MV-4-11 (cell line): Measurements from ENCODE around the gene PDIA6.

Source experiments
- DNase-seq: peaks from one replicate; lab custom pipeline; 2025; lab: John Stamatoyannopoulos, UW

Gene PDIA6

DNA sequence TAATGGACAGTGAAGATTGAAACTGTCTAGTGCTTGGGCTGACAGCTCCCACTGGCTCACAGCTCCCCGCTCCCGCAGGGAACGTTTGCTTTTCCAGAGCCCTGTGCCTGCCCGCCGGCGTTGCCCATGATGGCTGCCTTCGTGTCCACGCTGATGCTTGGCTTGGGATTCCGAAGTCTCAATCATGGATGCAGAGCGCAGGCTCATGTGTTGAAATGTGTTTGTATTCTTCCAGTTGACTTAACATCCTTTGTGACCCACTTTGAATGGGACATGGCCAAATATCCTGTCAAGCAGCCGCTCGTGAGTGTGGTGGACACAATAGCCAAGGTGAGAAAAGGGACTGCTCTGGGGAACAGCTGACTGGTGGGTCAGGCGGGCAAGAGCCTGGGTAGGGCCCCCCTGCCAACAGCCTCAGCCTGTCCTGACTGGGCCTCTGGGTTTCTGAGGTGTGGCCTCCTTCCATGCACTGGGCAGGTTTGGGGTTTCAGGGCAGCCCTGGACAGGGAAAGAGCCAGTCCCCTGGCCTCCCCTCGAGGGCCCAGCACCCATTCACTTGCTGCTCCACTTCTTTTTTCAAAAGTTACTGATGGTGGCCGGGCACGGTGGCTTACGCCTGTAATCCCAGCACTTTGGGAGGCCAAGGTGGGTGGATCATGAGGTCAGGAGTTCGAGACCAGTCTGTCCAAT is 48.3 kb downstream of the PDIA6 start:
- DNase-seq, result no peak

DNA sequence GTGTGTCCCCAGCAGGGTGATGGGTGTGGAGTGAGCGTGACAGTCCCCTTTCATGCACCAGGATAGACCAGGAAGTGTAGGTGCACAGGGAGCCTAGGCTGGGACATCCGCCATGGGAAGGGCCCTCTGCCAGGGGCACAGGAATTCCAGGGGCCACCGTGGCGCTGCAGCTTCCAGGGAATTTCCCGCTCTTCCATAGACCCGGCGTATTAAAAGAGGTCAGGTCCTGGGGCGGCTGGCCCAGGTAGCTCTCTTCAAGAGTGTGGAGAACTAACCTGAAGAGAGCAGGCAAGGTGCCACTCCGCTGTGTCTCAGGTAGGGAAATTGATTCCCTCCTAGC is 49.2 kb downstream of the PDIA6 start:
- no peak for DNase-seq

DNA sequence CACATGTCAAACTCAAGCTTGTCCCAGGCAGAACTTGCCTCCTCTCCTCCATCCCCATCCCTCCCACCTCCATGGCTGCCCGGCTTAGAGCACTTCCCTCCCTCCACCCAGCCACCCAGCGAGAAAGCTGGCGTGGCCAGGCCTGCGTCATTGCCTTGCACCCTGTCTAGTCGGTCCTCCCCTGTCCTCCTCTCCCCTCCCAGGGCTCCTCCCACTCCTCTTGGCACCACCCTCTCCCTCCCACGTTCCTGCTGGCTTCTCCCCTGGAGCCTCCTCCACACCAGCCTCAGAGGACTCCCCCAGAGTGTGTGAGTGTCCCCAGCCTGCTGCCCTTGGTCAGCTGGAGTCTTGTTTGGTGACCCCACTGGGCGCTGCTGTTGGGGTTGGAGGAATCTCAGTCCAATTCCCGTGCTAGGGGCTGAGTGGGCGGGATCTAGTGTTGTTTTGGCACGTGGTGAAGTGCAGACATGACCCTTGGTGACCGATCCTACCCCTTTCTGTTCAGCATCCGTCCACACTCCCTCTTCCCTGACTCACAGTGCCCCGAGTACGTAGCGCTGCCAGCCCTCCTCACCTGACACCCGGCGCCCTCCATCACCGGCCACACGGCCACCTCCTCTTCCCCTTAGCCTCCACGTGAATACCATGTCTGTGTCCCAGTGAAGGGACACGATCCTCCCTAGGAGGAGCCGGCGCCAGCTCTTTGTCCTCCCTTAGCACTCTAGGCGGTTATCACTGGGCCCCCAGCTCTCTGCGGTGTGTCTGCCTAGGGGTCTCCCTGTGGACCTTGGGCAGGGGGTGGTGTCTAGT is 49.7 kb downstream of the PDIA6 start:
- DNase-seq, result no peak

- DNase-seq, result no peak
Observed at GRCh38 chr2:10761591-10761990, 51.0 kb downstream of the PDIA6 start.

DNA sequence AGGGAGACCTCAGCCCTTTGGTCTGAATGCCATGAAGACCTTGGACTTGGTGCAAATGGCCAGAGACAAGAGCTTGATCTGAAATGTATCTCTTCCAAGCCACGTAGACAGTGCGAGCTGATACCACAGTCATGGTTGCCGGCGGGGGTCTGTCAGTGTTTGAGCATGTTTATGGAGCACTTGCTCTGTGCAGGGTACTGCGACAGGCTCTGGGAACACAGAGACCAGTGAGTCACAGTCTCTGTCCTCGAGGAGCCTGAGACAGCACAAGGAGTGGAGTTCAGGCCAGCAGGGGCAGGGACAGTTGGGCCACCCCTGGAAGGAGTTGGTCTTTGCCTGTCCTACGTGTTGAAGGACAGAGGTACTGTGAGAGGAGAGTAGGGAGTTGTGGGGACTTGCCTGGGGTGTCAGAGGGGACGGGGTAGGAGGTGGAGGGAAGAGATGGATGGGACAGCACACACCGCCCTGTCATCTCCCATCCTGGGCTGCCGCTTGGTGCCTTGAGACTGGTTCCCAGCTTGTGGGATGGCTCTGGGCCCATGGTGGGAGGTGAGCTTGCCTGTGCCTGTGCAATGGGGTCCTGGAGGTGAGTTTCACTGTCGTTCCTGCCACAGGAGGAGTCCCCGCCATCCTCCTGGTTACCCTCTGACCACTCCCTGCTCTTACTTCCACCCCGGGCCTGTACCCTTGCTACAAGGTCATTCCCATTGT is 51.6 kb downstream of the PDIA6 start:
- no peak for DNase-seq

DNA sequence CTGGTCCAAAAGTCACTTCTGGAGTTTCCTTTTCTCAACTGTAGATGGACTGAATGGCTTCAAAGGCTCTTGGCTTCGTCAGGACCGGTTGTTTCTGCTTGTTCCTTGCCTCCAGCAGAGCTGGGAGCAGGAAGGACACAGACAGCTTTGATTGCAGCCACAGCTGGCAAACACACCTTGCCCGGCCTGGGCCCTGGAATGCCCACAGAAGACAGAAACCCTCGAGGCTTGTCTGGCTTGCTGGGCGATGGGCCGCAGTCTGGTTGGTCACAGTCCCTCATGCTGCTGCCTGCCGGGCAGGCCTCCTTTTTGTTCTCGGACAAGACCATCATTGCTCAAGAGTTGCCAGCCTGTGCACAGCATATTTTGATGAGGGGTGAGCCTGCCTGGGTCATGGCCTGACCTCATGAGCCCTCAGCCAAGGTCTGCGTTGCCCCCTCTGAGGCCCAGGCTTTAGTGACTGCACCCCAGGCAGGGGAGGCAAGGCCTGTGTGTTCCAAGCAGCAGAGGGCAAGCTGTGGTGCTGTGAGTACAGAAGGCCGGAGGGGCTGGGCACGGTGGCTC is 53.4 kb downstream of the PDIA6 start:
- DNase-seq, result no peak

DNA sequence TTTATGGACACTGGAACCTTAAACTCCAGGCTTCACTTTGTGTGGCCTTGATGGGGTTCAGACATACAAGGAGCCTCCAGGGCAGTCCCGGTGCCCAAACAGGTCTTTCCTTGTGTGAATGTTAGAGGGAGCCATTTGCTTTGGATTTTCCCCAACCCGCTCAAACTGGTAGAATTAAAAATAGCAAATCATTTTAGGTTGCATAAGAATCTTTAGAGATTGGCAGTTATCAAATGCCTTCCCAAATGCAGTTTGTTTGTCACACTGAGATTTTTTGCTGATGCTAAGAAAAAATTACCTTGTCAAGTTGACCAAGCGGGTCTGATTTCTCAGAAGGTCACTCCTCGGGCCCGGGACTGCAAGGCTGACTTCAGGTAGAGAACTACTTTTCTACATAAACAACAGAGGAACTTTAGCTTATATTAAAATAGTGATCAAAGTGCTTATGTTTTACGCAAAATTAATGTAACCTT is 54.7 kb downstream of the PDIA6 start:
- DNase-seq, result no peak

DNA sequence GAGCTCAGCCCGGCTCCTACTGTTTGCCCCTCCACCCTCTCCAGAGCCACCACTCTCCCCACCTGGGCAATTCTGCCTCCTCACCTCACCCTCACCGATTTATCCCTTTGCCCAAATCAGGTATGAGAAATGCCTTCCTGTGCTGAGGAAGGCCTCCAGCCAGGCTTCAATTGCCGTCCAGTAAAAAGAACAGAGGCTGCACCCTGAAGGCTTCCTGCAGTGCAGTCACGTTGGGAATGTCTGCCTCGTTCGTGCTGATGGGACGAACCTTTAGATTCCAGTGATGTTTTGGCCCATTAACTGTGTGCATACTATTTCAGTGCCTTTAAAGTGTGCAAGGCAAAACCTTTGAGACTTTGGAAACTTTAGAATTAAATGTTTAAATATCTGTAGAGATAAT is 57.0 kb downstream of the PDIA6 start:
- no peak for DNase-seq

GRCh38 chr2:10753876-10754275 is 58.7 kb downstream of the PDIA6 start:
- no peak for DNase-seq

DNA sequence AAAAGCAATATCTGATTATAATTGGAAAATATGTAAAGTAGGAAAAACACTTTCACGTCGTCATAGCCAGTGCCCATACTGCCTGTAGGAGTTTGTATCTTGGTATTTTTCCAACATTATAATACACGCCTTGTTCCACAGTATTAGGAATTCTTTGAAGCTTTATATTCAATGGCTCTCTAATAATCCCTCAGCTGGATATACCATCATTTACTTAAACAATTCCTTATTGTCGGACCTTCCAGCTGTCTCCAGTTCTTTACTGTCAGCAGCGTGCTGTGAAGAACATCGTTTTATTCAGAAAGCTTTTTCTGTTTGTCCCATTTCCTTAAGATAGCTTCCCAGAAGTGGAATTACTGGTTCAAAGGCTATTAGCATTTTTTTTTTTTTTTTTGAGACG is 59.4 kb downstream of the PDIA6 start:
- DNase-seq, result no peak

DNA sequence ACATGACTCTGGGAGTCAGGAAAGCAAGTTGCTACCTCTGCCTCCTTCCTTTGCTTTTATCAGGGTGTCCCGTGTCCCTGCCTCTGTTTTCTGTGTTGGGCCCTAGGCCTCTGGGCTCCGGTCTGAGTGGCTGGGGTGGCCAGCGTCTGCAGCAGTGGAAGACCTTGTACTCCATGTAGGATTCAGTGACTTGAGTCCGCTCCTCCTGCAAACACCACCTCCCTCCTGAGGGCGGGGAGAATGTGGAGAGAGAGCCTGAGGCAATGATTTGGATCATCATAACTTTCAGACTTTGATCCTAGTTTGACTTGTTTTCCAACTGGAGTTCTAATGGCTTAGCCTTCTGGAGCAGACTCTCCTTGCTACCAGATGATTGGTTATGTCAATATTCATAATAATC is 60.3 kb downstream of the PDIA6 start:
- no peak for DNase-seq

- DNase-seq, result peak; percentile 90
Observed at GRCh38 chr2:10750610-10751009, 62.0 kb downstream of the PDIA6 start.

GRCh38 chr2:10742666-10743065 is 69.9 kb downstream of the PDIA6 start:
- DNase-seq, result no peak

GRCh38 chr2:10741139-10741538 is 71.4 kb downstream of the PDIA6 start:
- DNase-seq, result no peak

DNA sequence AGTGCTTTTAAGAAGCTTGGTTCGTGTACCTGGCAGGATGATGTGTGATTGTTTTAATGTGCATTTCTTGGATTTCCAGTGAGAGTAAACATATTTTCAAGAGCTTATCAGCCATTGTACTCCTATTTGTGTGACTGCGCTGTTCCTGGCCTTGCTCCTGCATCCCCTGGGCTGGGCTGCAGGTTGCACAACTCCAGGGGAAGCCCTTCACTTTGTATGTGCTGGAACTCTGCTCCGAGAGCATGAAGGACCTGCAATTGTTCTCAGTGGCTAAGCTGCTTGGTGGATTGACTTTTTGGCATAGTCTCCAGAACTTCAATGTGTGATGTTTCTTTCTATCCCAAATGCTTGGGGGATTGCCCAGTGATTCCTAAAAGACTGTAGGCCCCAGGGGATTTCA is 72.4 kb downstream of the PDIA6 start:
- DNase-seq, result no peak

- DNase-seq, result no peak
Observed at GRCh38 chr2:10738192-10738591, 74.4 kb downstream of the PDIA6 start.

DNA sequence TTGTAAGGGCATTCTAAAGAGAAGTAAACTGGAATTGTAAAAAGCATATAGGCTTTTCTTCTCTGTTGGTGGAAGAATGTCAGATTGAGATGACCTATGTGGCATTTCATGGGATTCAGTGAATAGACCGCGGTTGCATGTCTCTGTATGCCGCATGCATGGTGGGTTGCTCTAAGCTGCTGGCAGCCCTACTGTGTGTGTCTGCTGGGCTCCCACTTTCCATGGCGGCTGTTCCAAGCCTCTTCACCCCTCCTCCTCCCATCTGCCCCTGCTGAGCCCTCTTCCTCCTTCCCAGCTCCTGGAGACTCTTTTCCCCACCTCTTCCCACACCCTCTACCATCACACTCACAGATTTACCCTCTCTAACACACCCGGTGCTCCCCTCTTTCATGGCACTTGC is 78.6 kb downstream of the PDIA6 start:
- no peak for DNase-seq

- peak; percentile 47 for DNase-seq
Observed at GRCh38 chr2:10733566-10733925, 79.0 kb downstream of the PDIA6 start.
